ENCODE results near the gene BFSP1.

DNA sequence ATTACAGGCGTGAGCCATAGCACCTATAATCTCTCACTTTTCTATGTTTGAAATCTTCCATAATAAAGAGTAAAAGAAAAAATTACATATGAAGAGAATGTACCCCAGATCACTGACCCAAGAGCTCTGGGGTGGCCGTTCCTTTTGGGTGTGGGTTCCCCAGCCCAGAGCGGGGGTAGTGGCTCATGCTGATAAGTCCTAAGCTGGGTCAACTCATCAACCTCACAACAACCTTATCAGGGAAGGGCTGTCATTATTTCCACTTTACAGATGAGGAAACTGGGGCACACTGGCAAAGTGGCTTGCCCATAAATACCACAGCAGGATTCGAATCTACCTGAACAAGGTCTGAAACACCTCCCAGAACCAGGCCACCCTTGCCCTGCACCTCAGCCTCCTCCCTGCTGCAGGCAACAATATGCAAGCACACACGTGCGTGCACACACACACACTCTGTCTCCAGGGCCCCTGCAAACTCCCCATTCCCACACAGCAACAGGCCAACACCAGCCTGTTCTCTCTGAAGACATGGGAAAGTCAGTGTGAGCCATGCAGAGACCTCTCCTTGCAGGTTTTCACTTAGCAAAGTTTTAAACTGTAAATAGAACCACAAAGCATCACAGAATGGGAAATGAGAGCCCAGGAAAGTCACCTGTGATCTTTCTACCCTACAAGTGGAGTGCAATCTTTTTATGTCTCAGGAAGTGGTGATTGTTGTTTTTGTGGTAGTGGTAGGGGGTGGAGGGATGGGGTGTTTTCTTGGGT is 27.7 kb downstream of the BFSP1 start:
- TF ChIP-seq CTCF (IDR thresholded peaks at IDR 0.05) (no peak), POLR2A (IDR thresholded peaks at IDR 0.05) (no peak)
